ENCODE measurements around the gene RFX7.
"Not testable (repeated sequence)": the region's sequence is repeated elsewhere in the genome, so short reads cannot be mapped to it uniquely, and the experiment has no call there.

Gene RFX7

GRCh38 chr15:56243163-56244037 lies at the start of gene RFX7:
TSS of gene RFX7 (minus strand) at chr15:56243879. CDS start at chr15:56243285, 594 bp downstream.
- DNase-seq, result peak; percentile 66 to 67

- no peak for DNase-seq
Observed at GRCh38 chr15:56292546-56293316, 49.1 kb upstream of the RFX7 start.

- no peak for DNase-seq
Observed at GRCh38 chr15:56291741-56292140, 48.1 kb upstream of the RFX7 start.

GRCh38 chr15:56286213-56286612 lies 42.5 kb upstream of the RFX7 start:
- no peak for DNase-seq

- no peak for DNase-seq
Observed at GRCh38 chr15:56281145-56281544, 37.5 kb upstream of the RFX7 start.

GRCh38 chr15:56273724-56274123 lies 30.0 kb upstream of the RFX7 start:
- DNase-seq, result no peak

- DNase-seq, result no peak
Observed at GRCh38 chr15:56272454-56272853, 28.8 kb upstream of the RFX7 start.

GRCh38 chr15:56266465-56266864 lies 22.8 kb upstream of the RFX7 start:
- DNase-seq, result not testable (repeated sequence)

- DNase-seq, result no peak
Observed at GRCh38 chr15:56261854-56262509, 18.3 kb upstream of the RFX7 start.

- not testable (repeated sequence) for DNase-seq
Observed at GRCh38 chr15:56257306-56257705, 13.6 kb upstream of the RFX7 start.

GRCh38 chr15:56254265-56254664 lies 10.6 kb upstream of the RFX7 start:
- no peak for DNase-seq

GRCh38 chr15:56252386-56252785 lies 8.7 kb upstream of the RFX7 start:
- no peak for DNase-seq

- no peak for DNase-seq
Observed at GRCh38 chr15:56251315-56252095, 7.8 kb upstream of the RFX7 start.

GRCh38 chr15:56250626-56251025 lies 6.9 kb upstream of the RFX7 start:
- DNase-seq, result no peak

GRCh38 chr15:56249092-56249491 lies 5.4 kb upstream of the RFX7 start:
- DNase-seq, result no peak

GRCh38 chr15:56248311-56248992 lies 4.8 kb upstream of the RFX7 start:
- DNase-seq, result no peak

GRCh38 chr15:56247266-56247665 lies 3.6 kb upstream of the RFX7 start:
- no peak for DNase-seq

- DNase-seq, result peak; percentile 84 to 85
Observed at GRCh38 chr15:56245871-56246814, 2.5 kb upstream of the RFX7 start.

- DNase-seq, result peak; percentile 14 to 38
Observed at GRCh38 chr15:56244811-56245576, 1.3 kb upstream of the RFX7 start.
